ENCODE measurements around the gene PIGB.
A peak's percentile ranks its signal among the peaks of the same experiment; 100 is the strongest.
"Not testable (repeated sequence)": the region's sequence is repeated elsewhere in the genome, so short reads cannot be mapped to it uniquely, and the experiment has no call there.

The PIGB gene

GRCh38 chr15:55302801-55303200, 16.2 kb upstream of the PIGB start:
- DNase-seq, result not testable (repeated sequence)

- DNase-seq, result no peak
Measured at GRCh38 chr15:55319537-55320237, 665 bp downstream of the PIGB start.

- DNase-seq, result no peak
Measured at GRCh38 chr15:55320238-55320550, 1.2 kb downstream of the PIGB start.

- DNase-seq, result no peak
Measured at GRCh38 chr15:55320963-55321362, 1.9 kb downstream of the PIGB start.

GRCh38 chr15:55322467-55322866, 3.4 kb downstream of the PIGB start:
- no peak for DNase-seq

- no peak for DNase-seq
Measured at GRCh38 chr15:55327387-55327786, 8.4 kb downstream of the PIGB start.

GRCh38 chr15:55334371-55334770, 15.3 kb downstream of the PIGB start:
- no peak for DNase-seq

- DNase-seq, result no peak
Measured at GRCh38 chr15:55334997-55335396, 16.0 kb downstream of the PIGB start.

- DNase-seq, result no peak
Measured at GRCh38 chr15:55337160-55337559, 18.1 kb downstream of the PIGB start.

GRCh38 chr15:55343168-55343567, 24.1 kb downstream of the PIGB start:
- DNase-seq, result peak; percentile 58

GRCh38 chr15:55344206-55344605, 25.2 kb downstream of the PIGB start:
- no peak for DNase-seq

- DNase-seq, result no peak
Measured at GRCh38 chr15:55348281-55348778, 29.3 kb downstream of the PIGB start.

GRCh38 chr15:55349282-55349681, 30.3 kb downstream of the PIGB start:
- no peak for DNase-seq

GRCh38 chr15:55353025-55353424, 34.0 kb downstream of the PIGB start:
- DNase-seq, result no peak

- DNase-seq, result no peak
Measured at GRCh38 chr15:55356985-55357585, 38.1 kb downstream of the PIGB start.

- no peak for DNase-seq
Measured at GRCh38 chr15:55357774-55358173, 38.8 kb downstream of the PIGB start.

GRCh38 chr15:55358471-55358870, 39.4 kb downstream of the PIGB start:
- no peak for DNase-seq

- DNase-seq, result no peak
Measured at GRCh38 chr15:55360256-55360655, 41.2 kb downstream of the PIGB start.

- DNase-seq, result no peak
Measured at GRCh38 chr15:55361048-55361447, 42.0 kb downstream of the PIGB start.

GRCh38 chr15:55362641-55363040, 43.6 kb downstream of the PIGB start:
- DNase-seq, result no peak

GRCh38 chr15:55366981-55367380, 48.0 kb downstream of the PIGB start:
- no peak for DNase-seq

- no peak for DNase-seq
Measured at GRCh38 chr15:55372701-55373440, 53.8 kb downstream of the PIGB start.

- DNase-seq, result no peak
Measured at GRCh38 chr15:55379095-55379494, 60.1 kb downstream of the PIGB start.

GRCh38 chr15:55381595-55381994, 62.6 kb downstream of the PIGB start:
- no peak for DNase-seq

All from NCI-H1436 (cell line).